ENCODE results near the gene CLPX.
A peak's percentile ranks its signal among the peaks of the same experiment; 100 is the strongest.

CLPX gene

GRCh38 chr15:65204236-65204930 lies 19.2 kb upstream of the CLPX start:
- Mint-ChIP-seq H3K27ac (no peak overlapping the region), H3K4me3 (no peak overlapping the region), H3K36me3 (ENCODE audit: low read depth) (no peaks in the 10 kb centered on the region), H3K4me1 (peaks cover 19% of the 10 kb centered on the region), H3K9me3 (no peaks in the 10 kb centered on the region), H3K27me3 (ENCODE audit: low read depth) (no peaks in the 10 kb centered on the region)
- TF ChIP-seq, protein P1, sequence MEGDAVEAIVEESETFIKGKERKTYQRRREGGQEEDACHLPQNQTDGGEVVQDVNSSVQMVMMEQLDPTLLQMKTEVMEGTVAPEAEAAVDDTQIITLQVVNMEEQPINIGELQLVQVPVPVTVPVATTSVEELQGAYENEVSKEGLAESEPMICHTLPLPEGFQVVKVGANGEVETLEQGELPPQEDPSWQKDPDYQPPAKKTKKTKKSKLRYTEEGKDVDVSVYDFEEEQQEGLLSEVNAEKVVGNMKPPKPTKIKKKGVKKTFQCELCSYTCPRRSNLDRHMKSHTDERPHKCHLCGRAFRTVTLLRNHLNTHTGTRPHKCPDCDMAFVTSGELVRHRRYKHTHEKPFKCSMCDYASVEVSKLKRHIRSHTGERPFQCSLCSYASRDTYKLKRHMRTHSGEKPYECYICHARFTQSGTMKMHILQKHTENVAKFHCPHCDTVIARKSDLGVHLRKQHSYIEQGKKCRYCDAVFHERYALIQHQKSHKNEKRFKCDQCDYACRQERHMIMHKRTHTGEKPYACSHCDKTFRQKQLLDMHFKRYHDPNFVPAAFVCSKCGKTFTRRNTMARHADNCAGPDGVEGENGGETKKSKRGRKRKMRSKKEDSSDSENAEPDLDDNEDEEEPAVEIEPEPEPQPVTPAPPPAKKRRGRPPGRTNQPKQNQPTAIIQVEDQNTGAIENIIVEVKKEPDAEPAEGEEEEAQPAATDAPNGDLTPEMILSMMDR (IDR thresholded peaks at IDR 0.05; ENCODE audit: unreplicated experiment in 3 of 3) = no peak

GRCh38 chr15:65201918-65202317 lies 16.8 kb upstream of the CLPX start:
- Mint-ChIP-seq H3K27ac (no peak overlapping the region), H3K36me3 (ENCODE audit: low read depth) (no peaks in the 10 kb centered on the region), H3K4me3 (no peak overlapping the region), H3K27me3 (ENCODE audit: low read depth) (no peaks in the 10 kb centered on the region), H3K9me3 (no peaks in the 10 kb centered on the region), H3K4me1 (peaks cover under 1% of the 10 kb centered on the region)
- TF ChIP-seq, protein P1 (IDR thresholded peaks at IDR 0.05; ENCODE audit: unreplicated experiment in 3 of 3) = no peak

GRCh38 chr15:65198571-65198970 lies 13.4 kb upstream of the CLPX start:
- no peak overlapping the region for H3K27ac Mint-ChIP-seq
- H3K9me3 Mint-ChIP-seq = no peaks in the 10 kb centered on the region
- no peaks in the 10 kb centered on the region for H3K27me3 Mint-ChIP-seq (ENCODE audit: low read depth)
- TF ChIP-seq, protein P1 (IDR thresholded peaks at IDR 0.05; ENCODE audit: unreplicated experiment in 3 of 3) = no peak
- H3K36me3 Mint-ChIP-seq (ENCODE audit: low read depth) = no peaks in the 10 kb centered on the region
- H3K4me1 Mint-ChIP-seq = peaks cover 14% of the 10 kb centered on the region
- no peak overlapping the region for H3K4me3 Mint-ChIP-seq

DNA sequence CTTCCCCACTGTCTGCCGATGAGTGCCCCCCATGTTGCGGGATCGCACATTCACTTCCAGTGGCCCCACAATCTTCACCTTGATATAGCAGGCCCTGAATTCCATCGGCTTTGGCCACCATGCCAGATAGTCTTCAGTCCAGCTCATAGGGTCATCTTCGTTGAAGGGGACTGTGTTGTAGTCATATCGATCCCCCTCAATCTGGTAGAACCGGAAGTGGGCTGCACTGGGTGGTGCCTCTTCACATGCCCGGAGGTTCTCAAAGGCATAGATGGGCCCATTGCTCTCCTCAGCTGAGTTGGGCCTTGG lies 12.1 kb upstream of the CLPX start:
- Mint-ChIP-seq H3K9me3 (no peaks in the 10 kb centered on the region), H3K27me3 (ENCODE audit: low read depth) (peaks cover under 1% of the 10 kb centered on the region), H3K4me1 (peaks cover 14% of the 10 kb centered on the region), H3K4me3 (no peak overlapping the region), H3K27ac (no peak overlapping the region), H3K36me3 (ENCODE audit: low read depth) (no peaks in the 10 kb centered on the region)
- TF ChIP-seq, protein P1 (IDR thresholded peaks at IDR 0.05; ENCODE audit: unreplicated experiment in 3 of 3) = no peak

DNA sequence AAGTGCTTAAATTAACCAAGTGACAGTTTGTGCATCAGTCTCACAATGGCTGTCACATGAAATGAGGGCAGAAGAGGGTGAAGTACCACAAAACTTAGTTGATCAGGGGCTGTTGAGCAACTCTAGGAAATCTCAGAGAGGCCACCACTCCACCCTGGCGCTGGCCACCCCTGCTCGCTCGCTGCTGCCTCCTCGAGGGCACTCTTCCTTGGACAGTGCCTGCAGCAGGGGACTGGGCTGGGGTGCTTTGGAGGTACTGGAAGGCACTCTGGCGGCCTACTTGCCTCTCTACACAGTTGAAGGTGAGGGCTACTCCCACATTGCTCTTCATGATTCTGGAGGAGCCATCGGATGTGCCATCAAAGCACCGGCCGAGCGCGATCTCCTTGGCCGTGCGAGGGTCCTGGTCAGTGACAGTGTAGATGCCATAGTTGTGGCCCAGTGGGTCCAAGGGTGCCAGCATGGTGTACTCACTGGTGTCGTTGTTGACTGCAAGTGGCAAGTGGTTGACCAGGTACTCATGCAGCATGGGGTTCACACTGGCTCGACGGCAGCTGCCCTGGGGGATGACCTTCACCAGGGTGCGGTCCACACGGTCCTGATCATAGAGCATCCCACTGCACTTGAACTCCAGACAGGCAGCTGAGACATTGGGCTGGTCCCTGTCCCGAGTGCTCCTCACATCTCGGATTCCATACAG lies 11.6 kb upstream of the CLPX start:
- H3K4me1 Mint-ChIP-seq = peaks cover 14% of the 10 kb centered on the region
- no peak overlapping the region for H3K27ac Mint-ChIP-seq
- H3K9me3 Mint-ChIP-seq = no peaks in the 10 kb centered on the region
- no peaks in the 10 kb centered on the region for H3K36me3 Mint-ChIP-seq (ENCODE audit: low read depth)
- H3K4me3 Mint-ChIP-seq = no peak overlapping the region
- TF ChIP-seq, protein P1 (IDR thresholded peaks at IDR 0.05; ENCODE audit: unreplicated experiment in 3 of 3) = no peak
- peaks cover 3% of the 10 kb centered on the region for H3K27me3 Mint-ChIP-seq (ENCODE audit: low read depth)

DNA sequence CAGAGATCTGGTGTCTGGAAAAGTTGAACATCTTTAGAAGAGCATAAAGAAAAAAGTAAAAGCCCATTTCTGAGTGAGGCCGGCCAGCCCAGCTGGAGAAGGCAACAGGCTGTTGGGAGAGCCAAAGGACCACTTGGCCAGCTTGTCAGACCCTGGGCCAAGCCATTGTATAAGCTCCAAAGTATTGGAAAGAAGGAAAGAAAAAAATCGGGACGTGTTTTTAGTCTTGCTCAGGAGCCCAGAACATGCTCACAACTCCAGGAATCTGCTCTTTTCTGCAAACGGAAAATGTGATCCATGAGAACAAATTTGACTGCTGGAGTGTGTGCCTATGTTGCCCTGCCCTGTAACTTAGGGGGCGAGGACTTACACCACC lies 10.4 kb upstream of the CLPX start:
- H3K27ac Mint-ChIP-seq = peak overlapping the region in 2 of 3 experiments; percentile 43 to 56
- no peaks in the 10 kb centered on the region for H3K36me3 Mint-ChIP-seq (ENCODE audit: low read depth)
- H3K27me3 Mint-ChIP-seq (ENCODE audit: low read depth) = peaks cover 3% of the 10 kb centered on the region

More for the DNA sequence above, 10.4 kb upstream of the CLPX start:
- no peak overlapping the region for H3K4me3 Mint-ChIP-seq
- no peaks in the 10 kb centered on the region for H3K9me3 Mint-ChIP-seq
- TF ChIP-seq, protein P1 (IDR thresholded peaks at IDR 0.05; ENCODE audit: unreplicated experiment in 3 of 3) = no peak
- peaks cover 14% of the 10 kb centered on the region for H3K4me1 Mint-ChIP-seq

Data from nephron (organoid).